ENCODE results near the gene SPHK1.
"Not testable (repeated sequence)": the region's sequence is repeated elsewhere in the genome, so short reads cannot be mapped to it uniquely, and the experiment has no call there.

The SPHK1 gene, protein sequence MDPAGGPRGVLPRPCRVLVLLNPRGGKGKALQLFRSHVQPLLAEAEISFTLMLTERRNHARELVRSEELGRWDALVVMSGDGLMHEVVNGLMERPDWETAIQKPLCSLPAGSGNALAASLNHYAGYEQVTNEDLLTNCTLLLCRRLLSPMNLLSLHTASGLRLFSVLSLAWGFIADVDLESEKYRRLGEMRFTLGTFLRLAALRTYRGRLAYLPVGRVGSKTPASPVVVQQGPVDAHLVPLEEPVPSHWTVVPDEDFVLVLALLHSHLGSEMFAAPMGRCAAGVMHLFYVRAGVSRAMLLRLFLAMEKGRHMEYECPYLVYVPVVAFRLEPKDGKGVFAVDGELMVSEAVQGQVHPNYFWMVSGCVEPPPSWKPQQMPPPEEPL

DNA sequence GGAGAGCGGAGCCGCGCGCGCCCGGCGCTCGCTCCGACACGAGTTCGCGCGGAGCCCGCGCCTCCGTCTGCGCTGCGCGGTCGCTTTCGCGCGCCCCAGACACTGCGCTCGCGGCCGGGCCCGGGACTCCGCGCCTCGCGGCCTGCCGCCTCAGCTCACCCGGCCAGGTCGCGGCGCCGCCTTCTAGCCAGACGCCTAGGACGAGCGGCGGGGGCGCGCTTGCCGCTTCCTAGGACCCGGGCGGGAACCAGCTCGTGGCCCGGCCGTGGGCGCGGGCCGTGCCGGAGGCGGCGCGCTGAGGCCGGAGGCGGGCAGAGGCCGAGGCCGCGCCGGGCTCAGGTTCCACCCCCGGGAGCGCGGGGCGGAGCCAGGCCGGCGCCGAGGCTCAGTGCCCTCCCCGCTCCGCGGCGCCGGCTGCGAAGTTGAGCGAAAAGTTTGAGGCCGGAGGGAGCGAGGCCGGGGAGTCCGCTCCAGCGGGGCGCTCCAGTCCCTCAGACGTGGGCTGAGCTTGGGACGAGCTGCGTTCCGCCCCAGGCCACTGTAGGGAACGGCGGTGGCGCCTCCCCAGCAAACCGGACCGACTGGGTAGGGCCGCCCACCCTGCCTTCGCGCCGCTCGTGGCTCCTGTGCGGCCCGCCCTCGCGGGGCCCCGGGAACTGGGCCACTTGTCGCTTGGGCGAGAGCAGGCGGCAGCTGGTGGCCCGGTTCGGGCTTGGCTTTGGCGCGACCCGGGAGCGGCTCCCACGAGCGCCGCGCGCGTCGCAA is at the start of gene SPHK1:
SPHK1 (plus strand) TSS at position 388 of the 765 bp plus-strand sequence. CDS start 1,036 bp downstream, outside the sequence.
- DNase-seq, result peak; percentile 91

GRCh38 chr17:76335716-76336381 is 48.6 kb upstream of the SPHK1 start:
- DNase-seq, result no peak

GRCh38 chr17:76336756-76337412 is 47.5 kb upstream of the SPHK1 start:
- no peak for DNase-seq

DNA sequence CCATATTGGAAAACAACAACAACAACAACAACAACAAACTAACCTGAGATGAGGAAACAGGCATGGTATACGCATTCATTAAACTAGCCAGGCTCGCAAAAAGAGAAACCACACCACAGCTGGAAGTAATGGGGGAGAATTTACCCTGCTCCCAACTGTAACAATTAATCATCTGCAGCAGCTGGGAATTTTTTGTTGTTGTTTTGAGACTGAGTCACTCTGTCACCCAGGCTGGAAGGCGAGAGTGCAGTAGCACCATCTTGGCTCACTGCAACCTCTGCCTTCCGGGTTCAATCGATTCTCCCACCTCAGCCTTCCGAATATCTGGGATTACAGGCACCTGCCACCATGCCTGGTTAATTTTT is 47.0 kb upstream of the SPHK1 start:
- DNase-seq, result no peak

DNA sequence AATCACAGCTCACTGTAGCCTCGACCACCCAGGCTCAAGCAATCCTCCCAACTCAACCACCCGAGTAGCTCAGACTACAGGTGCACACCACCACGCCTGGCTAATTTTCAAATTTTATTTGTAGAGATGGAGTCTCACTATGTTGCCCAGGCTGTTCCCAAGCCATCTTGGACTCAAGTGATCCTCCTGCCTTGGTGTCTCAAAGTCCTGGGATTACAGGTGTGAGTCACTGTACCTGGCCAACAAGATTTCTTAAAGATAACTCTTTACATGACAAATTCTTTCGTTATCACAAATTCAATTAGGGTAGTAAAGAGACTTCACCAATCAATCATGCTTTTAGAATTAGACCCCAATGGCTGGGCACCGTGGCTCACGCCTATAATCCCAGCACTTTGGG is 43.1 kb upstream of the SPHK1 start:
- no peak for DNase-seq

- no peak for DNase-seq
These were observed 41.3 kb upstream of the SPHK1 start for GRCh38 chr17:76343106-76343505.

DNA sequence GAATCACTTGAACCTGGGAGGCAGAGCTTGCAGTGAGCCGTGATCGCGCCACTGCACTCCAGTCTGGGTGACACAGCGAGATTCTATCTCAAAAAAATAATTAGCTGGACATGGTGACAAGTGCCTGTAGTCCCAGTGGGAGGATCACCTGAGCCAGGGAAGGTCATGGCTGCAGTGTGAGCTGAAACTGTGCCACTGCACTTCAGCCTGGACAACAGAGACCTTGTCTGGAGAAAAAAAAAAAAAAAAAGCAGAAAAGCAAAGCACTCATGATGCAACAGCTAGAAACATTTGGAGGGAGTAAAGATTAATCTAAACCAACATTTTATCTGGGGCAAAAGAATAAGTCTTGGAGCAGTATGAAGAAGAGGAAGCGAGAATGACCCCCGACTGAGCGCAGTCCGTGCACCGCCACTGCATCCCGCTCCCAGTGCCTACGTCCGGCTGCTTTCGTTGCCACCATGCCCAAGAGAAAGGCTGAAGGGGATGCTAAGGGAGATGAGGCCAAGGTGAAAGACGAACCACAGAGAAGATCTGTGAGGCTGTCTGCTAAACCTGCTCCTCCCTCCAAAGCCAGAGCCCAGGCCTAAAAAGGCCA is 38.9 kb upstream of the SPHK1 start:
- DNase-seq, result no peak

- DNase-seq, result not testable (repeated sequence)
These were observed 37.5 kb upstream of the SPHK1 start for GRCh38 chr17:76346936-76347335.

GRCh38 chr17:76350463-76350862 is 33.9 kb upstream of the SPHK1 start:
- DNase-seq, result no peak

- no peak for DNase-seq
These were observed 32.8 kb upstream of the SPHK1 start for GRCh38 chr17:76351526-76352071.

- peak; percentile 32 for DNase-seq
These were observed 31.3 kb upstream of the SPHK1 start for GRCh38 chr17:76353004-76353598.

DNA sequence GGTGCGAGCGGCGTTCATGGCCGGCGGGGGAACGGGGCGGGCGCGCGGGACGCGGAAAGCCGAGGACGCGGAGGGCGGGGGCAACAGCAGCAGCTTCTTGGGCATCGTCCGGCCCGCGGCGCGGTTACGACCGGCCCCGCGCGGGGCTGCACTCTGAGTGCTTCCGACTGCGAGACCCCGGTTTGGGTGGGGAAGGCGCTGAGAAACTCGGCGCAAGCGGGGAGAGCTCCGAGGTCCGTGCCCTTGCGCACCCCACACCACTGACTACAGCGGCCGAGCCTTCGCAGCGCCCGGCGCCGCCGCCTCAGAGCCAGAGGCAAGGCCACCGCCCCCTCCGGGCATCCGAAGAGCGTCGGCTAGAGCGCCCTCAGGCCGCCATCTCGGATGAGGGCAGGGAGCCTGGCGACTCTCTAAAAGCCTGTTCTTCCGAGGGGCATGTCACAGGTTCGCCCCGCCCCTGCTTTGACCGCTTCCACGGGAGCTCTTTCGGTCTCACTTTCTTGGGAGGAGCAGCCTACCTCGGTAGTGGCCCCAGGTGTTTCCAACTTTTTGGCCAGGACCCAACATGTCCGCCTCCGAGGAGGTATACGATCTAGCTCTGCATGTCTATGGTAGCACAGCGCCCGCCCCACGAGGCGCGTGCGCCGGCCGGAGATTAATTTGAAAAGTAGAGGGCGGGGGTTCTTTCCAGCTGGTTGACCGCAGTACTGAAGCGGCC is 30.7 kb upstream of the SPHK1 start, which contains the start of gene PRPSAP1:
PRPSAP1 (minus strand) TSS at position 318 of the 718 bp plus-strand sequence; CDS start at position 105, 213 bp downstream.
- DNase-seq, result peak; percentile 98

- no peak for DNase-seq
These were observed 30.1 kb upstream of the SPHK1 start for GRCh38 chr17:76354317-76354729.

GRCh38 chr17:76354747-76355310 is 29.6 kb upstream of the SPHK1 start:
- peak; percentile 23 for DNase-seq

DNA sequence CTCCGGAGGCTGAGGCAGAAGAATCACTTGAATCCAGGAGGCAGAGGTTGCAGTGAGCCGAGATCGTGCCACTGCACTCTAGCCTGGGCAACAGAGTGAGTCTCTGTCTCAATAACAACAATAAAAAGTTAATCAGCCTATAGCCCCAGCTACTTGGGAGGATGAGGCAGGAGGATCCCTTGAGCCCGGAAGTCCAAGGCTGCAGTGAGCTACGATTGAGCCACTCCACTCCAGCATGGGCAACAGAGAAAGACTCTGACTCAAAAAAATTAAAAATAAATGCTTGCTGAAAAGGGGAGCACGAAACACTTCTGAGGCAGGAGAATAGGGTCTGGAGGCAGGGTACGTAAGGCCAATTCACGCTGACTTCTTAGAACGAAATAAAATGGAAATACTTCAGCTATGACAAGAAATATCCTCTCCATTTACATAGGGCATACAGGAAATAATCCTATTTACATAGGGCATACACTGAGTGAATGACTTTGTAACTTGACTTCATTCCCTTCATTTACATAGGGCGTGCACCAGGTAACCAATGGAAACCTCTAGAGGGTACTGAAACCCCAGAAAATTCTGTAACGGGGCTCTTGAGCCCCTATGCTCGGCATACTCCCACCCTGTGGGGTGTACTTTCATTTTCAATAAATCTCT is 27.5 kb upstream of the SPHK1 start:
- DNase-seq, result no peak

GRCh38 chr17:76357597-76358158 is 26.7 kb upstream of the SPHK1 start:
- no peak for DNase-seq

DNA sequence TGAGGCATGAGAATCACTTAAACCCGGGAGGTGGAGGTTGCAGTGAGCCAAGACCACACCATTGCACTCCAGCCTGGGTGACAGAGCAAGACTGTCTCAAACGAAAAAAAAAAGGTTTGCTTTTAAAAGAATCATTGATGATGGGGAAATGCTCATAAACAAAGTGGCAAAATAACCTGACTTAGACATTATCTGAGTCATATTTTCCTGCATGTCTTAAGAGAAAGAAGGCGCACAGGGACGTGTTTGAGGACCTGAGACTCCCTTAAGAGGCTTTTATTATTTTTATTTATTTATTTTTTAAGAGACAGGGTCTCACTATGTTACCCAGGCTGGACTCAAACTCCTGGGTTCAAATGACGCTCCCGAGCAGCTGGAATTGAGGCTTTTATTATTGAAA is 25.0 kb upstream of the SPHK1 start:
- DNase-seq, result no peak

DNA sequence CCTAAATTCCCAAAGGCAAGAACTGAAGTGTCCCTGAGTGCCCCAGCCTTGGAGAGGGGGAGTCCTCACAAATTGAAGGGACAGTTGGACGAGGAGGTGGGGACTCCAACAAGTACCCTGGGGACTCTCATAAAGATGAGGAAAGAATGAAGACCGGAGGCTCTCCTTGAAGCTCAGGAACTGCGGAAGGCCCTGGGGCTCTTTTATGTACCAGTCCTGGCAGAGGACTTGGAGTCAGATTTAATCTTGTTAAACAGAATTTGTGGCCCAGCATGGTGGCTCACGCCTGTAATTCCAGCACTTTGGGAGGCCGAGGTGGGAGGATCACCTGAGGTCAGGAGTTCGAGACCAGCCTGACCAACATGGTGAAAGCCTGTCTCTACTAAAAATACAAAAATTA is 24.6 kb upstream of the SPHK1 start:
- DNase-seq, result not testable (repeated sequence)

DNA sequence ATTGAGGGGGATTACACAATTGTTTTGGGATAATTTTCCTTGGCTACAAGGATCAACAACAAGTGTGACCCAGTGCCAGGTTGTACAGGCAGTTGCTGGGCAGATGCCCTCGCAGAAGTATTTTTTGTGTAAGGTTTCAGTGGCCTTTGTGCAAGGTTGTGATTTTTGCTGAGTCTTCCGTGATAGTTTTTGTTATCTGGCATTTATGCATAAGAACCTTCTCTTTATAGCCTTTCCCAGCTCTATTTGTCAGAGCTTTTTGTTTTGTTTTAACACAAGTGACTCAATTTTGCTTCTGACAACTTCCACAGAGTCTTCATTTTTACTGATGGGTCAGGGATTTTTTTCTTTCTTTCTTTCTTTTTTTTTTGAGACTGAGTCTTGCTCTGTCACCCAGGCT is 23.9 kb upstream of the SPHK1 start:
- no peak for DNase-seq

Data from RPMI8226 (cell line).